Right lobe of liver (tissue), 4 donors: Measurements from ENCODE around the gene HDAC4.

Experiments
- POLR2A ChIP-seq: fragments of 450-650 bp; IDR thresholded peaks from one replicate; pipeline ENCODE4 v1.6.1; 2017; ENCODE audit warnings: antibody characterized with exemption, mild to moderate bottlenecking
- TF ChIP-seq, protein P1 (sequence below), 4 donors: fragments of 200-600 bp in 3 of 4; fragments of 450-650 bp in 1 of 4; IDR thresholded peaks; one replicate each; pipeline versions ENCODE4 v1.5.1 to v1.8.0; 2016 to 2022; ENCODE audit warnings: antibody characterized with exemption in 4 of 4, mild to moderate bottlenecking in 2 of 4
- donor health status: DM: no; HTN: no; CAD: no.
- donor health status: DM: no; HTN: no; CAD: no.
- donor health status: DM: no; HTN: yes; CAD: no.

DNA sequence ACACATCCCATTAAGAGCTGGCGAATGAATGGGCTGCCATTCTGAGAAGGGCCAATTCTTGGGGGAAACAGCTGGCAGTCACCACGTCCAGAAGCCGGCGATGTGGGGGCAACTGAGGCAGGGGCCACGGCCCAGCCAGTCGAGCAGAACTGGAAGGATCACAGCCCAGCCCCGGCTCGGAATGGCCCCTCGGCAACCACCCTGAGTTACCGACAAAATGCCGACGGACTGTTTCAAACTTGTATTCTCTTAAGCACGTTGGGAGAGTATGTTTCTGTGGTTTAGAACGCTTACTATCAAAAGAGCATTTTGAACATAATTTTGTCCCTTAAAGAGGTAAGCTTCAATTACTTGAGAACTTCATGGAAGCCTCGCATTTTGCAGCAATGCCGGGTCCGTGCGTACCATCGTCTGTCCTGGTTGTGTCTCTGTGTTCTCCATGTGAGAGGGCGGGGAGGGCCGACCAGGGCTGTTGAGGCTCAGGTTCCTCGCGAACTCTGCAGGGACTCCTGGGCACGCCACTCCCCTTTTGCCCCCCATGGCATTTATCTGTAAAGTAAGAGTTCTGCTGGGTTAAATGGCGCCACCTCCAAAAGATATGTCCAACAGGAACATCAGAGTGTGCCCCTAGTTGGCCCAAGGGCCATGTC, 397.1 kb downstream of the HDAC4 start:
- TF ChIP-seq, protein P1, sequence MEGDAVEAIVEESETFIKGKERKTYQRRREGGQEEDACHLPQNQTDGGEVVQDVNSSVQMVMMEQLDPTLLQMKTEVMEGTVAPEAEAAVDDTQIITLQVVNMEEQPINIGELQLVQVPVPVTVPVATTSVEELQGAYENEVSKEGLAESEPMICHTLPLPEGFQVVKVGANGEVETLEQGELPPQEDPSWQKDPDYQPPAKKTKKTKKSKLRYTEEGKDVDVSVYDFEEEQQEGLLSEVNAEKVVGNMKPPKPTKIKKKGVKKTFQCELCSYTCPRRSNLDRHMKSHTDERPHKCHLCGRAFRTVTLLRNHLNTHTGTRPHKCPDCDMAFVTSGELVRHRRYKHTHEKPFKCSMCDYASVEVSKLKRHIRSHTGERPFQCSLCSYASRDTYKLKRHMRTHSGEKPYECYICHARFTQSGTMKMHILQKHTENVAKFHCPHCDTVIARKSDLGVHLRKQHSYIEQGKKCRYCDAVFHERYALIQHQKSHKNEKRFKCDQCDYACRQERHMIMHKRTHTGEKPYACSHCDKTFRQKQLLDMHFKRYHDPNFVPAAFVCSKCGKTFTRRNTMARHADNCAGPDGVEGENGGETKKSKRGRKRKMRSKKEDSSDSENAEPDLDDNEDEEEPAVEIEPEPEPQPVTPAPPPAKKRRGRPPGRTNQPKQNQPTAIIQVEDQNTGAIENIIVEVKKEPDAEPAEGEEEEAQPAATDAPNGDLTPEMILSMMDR (IDR thresholded peaks at IDR 0.05) = no peak
- TF ChIP-seq POLR2A = no peak
